ENCODE results near the gene TBCK.
"Not testable (repeated sequence)": the region's sequence is repeated elsewhere in the genome, so short reads cannot be mapped to it uniquely, and the experiment has no call there.

The TBCK gene

GRCh38 chr4:106321168-106321567, 5.2 kb upstream of the TBCK start:
- not testable (repeated sequence) for DNase-seq (ENCODE audit: low read depth in 3 of 3)

DNA sequence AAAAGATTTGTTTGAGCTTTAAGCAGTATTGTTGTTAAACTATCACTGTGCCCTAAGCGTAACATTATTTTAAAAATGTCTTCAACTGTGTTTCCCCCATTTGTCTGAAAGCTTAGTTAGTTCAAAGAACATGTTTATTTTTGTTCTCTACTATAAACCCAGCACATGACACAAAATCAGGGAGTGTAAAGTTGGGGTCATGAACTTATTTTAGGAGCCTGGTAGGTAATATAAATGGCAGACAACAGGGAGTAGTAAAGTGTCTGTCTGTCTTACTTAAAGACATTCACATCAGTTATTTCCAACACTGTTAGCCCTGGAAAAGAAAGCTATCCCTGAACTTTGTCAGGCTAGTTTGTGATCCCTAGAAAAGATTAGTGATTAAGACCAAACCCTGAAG, 4.2 kb upstream of the TBCK start:
- DNase-seq (ENCODE audit: low read depth in 3 of 3): no peak

DNA sequence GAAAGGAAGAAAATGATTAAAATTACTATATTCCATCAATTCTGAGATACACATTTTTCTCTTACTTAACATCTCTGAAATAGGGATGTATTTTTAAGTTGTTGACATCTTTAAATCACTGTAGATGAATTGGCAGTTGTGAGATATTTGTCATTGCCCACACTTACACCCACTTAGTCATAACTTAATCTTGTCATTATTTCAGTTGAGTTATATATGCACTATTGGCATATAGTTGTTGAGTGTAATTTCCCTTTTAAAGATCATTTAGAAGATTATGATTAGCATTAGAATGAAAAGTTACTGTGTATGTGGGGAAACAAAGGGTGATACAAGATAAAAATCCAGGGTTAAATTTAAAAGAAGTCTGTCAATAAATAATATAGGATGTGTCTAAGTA, 2.5 kb upstream of the TBCK start:
- no peak for DNase-seq (ENCODE audit: low read depth in 3 of 3)

GRCh38 chr4:106317815-106318214, 1.8 kb upstream of the TBCK start:
- DNase-seq (ENCODE audit: low read depth in 3 of 3): no peak

DNA sequence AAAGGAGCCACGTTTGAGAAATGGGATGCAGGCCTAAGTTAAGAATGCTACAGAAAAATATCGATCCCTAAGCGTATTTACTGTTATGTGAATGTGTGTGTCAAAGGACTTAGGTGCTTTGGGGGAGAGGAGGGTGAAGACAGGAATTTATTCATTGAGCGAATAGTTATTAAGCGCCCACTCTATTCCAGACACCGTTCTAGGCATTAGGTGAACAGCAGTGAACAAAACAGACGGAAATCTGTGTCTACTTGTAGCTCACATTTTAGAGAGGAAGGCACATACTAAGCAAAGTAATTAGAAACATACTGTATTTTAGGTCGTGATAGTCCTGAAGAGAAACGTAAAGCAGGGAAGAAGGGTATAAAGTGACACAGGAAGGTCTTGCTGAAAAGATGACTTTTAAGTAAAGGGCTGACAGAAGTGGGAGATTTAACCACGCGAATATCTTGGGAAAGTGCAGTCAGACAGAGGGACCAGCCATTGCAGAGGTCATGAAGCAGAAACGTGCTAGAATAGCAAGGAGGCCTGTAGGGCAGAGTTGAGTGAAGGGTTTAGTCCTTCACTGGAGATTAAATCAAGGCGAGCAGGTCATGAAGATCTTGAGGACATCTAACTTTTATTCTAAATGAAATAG, 882 bp upstream of the TBCK start:
- no peak for DNase-seq (ENCODE audit: low read depth in 3 of 3)

- peak; percentile 27 to 42 (median 28) for DNase-seq (ENCODE audit: low read depth in 3 of 3)
These were observed 487 bp downstream of the TBCK start for GRCh38 chr4:106315476-106315967.

DNA sequence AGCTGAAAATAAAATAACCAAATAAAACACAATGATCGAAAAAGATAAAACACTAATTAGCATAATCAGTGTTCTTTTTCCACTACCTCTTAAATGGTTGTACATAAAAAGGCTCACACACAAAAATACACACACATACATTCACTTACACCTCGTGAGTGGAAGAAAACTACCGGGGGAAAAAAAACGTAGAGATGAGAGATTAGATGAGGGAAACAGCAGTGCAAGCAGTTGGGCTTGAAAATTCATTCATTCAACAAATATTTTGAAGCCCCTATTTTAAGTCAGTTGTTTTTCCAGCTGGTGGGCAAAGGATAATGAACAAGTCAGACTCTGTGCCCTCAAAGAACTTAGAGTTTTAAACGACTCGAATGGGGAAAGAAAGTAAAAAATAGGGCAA, 1.0 kb downstream of the TBCK start:
- DNase-seq (ENCODE audit: low read depth in 3 of 3): no peak

GRCh38 chr4:106312997-106313522, 2.9 kb downstream of the TBCK start:
- DNase-seq (ENCODE audit: low read depth in 3 of 3): no peak

DNA sequence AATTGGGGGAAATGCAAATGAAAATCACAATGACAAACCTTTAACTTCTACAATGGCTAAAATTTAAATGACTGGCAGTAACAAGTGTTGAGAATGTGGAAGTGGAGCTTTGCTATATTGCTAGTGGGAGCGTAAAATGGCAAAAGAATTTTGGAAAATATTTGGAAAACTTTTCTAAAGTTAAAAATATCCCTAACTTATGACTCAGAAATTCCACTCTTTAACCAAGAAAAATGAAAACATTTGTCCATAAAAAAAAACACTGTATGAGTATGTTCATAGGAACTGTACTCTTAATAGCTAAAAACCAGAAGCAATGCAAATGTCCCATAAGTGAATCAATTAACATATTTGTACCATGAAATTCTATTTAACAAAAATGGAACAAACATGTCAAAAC, 3.6 kb downstream of the TBCK start:
- no peak for DNase-seq (ENCODE audit: low read depth in 3 of 3)

DNA sequence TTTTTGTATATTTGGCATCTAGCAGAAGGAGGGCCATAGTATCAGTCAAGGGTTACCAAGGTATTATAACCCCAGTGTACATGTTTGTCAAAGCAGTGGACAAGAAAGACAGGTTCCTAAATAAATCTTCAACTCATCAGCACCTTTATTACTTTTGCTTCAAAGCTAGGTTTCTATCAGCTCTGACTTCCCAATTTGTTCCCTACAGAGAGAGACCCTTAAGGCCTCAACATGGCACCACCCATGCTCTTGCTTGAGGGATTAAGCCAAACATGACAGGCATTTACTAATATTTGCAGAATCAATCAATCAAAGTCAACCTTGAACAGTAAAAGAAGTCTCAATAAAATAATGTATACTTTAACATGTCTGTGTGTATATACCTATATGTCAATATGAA, 9.4 kb downstream of the TBCK start:
- no peak for DNase-seq (ENCODE audit: low read depth in 3 of 3)

DNA sequence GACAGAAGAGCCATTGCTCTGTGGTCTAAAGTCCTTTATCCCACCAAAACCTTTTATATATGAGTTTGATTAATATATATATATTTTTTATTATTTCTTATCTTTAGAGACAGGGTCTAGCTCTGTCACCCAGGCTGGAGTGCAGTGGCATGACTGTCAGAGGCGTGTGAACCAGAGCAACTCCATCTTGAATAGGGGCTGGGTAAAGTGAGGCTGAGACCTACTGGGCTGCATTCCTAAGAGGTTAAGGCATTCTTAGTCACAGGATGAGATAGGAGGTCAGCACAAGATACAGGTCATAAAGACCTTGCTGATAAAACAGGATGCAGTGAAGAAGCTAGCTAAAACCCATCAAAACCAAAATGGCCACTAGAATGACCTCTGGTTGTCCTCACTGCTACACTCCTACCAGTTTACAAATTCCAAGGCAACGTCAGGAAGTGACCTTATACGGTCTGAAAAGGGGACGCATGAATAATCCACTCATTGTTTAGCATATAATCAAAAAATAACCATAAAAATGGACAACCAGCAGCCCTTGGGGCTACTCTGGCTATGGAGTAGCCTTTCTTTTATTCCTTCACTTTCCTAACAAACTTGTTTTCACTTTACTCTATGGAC, 10.5 kb downstream of the TBCK start:
- no peak for DNase-seq (ENCODE audit: low read depth in 3 of 3)

GRCh38 chr4:106304632-106305031, 11.4 kb downstream of the TBCK start:
- no peak for DNase-seq (ENCODE audit: low read depth in 3 of 3)

DNA sequence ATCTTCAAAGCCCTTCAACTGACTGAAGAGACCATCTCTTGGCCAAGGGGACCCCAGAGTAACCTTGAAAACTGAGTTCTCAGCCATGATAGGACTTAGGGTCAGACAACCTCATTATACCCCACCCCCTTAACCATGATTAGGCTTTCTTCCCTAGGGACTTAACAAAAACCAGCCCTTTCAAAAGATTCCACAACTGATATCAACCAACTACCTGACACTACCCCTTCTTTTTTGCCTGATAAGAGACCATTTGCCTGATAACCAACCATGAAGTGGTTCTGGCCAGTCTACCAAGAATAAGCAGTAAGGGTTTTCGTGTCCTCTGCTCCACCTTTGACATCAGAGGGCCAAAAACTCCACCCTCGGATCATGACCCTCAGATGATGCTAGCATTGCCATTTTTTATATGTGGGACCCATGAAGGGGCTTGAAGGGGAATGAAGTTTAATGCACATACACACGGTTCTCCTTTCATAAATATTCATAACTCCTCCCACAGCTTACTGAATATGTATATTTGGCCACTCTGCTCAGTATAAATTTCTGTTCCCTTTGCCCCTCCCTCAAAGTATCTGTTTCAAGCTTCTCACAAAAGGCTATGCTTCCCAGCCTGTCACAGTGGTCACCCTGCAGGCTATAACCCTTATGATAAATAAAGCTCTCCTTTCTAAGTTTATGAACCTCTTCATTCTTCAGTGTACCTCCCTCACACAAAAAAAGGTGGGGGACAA, 12.3 kb downstream of the TBCK start:
- no peak for DNase-seq (ENCODE audit: low read depth in 3 of 3)

- DNase-seq (ENCODE audit: low read depth in 3 of 3): no peak
These were observed 14.0 kb downstream of the TBCK start for GRCh38 chr4:106302062-106302438.

GRCh38 chr4:106301393-106302061, 14.5 kb downstream of the TBCK start:
- DNase-seq (ENCODE audit: low read depth in 3 of 3): no peak

DNA sequence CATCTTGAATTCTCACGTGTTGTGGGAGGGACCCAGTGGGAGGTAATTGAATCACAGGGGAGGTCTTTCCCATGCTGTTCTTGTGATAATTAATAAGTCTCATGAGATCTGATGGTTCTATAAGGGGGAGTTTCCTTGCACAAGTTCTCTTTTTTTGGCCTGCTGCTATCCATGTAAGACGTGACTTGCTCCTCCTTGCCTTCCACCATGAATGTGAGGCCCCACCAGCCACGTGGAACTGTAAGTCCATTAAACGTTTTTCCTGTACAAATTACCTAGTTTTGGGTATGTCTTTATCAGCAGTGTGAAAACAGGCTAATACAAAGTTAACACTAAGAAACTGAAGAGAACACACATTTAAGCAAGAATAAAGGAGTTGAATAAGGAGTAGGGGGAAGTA, 16.0 kb downstream of the TBCK start:
- DNase-seq (ENCODE audit: low read depth in 3 of 3): no peak

GRCh38 chr4:106297245-106298035, 18.6 kb downstream of the TBCK start:
- no peak for DNase-seq (ENCODE audit: low read depth in 3 of 3)

- no peak for DNase-seq (ENCODE audit: low read depth in 3 of 3)
These were observed 21.9 kb downstream of the TBCK start for GRCh38 chr4:106294062-106294461.

GRCh38 chr4:106291678-106292077, 24.3 kb downstream of the TBCK start:
- DNase-seq (ENCODE audit: low read depth in 3 of 3): no peak

DNA sequence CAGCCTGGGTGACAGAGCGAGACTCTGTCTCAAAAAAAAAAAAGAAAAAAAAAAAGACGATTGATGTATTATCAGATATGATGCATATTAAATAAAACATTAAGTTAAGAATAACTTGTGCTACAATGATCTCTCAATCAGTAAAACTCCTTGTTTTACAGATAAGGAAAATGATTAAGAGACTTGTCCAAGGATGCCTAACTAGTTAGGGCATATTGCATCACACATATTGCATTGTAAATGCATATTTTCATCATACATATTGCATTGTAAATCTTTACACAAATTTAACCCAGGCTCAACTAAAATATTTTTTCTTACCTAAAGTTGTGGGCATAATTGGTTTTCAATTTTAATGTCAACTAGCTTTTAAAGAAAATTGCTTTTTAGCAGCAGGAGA, 26.3 kb downstream of the TBCK start:
- no peak for DNase-seq (ENCODE audit: low read depth in 3 of 3)

GRCh38 chr4:106287353-106287969, 28.5 kb downstream of the TBCK start:
- no peak for DNase-seq (ENCODE audit: low read depth in 3 of 3)
